WI38 (cell line): Measurements from ENCODE around the gene HSPA9.

Source experiments
- H3K4me3 ChIP-seq: 2 replicates; pipeline ENCODE4 v1.5.1; 2011; ENCODE audit warnings: low read depth, mild to moderate bottlenecking, control low read depth, low read length
- TF ChIP-seq, protein P1 (sequence below): IDR thresholded peaks from 2 replicates; pipeline ENCODE4 v1.5.1; 2012; ENCODE audit warnings: low read depth, mild to moderate bottlenecking, control low read depth, low read length

HSPA9 gene

DNA sequence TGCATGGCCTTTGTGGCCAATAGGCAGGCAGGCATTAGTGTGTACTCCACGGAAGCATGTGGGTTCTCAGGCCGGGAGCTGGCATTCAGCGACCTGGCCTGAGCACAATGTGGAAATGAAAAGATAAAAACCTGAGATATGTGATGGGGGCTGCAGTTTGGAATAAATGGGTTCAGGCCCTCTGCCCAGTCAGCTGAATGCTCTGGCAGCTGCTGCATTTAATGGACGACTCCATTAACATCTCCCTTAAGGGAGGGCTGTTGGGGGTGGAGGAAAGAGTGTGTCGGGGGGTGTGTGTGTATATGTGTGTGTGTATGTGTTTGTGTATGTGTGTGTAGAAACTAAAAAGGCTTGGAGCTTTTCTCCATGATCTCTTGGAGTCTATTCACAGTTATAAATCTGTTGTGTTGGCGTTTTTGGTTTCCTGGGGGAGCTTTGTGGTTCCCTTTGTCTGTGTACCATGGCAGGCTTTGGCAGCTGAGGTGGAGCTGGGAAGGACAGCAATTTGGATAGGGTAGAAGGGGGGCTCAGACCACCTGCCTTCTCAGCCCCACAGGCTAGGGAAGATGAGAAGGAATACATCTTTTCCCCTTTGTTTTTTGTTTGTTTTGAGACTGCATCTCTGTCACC is 27.3 kb upstream of the HSPA9 start:
- TF ChIP-seq, protein P1, sequence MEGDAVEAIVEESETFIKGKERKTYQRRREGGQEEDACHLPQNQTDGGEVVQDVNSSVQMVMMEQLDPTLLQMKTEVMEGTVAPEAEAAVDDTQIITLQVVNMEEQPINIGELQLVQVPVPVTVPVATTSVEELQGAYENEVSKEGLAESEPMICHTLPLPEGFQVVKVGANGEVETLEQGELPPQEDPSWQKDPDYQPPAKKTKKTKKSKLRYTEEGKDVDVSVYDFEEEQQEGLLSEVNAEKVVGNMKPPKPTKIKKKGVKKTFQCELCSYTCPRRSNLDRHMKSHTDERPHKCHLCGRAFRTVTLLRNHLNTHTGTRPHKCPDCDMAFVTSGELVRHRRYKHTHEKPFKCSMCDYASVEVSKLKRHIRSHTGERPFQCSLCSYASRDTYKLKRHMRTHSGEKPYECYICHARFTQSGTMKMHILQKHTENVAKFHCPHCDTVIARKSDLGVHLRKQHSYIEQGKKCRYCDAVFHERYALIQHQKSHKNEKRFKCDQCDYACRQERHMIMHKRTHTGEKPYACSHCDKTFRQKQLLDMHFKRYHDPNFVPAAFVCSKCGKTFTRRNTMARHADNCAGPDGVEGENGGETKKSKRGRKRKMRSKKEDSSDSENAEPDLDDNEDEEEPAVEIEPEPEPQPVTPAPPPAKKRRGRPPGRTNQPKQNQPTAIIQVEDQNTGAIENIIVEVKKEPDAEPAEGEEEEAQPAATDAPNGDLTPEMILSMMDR, result no peak
- H3K4me3 ChIP-seq, result no peak overlapping the region

DNA sequence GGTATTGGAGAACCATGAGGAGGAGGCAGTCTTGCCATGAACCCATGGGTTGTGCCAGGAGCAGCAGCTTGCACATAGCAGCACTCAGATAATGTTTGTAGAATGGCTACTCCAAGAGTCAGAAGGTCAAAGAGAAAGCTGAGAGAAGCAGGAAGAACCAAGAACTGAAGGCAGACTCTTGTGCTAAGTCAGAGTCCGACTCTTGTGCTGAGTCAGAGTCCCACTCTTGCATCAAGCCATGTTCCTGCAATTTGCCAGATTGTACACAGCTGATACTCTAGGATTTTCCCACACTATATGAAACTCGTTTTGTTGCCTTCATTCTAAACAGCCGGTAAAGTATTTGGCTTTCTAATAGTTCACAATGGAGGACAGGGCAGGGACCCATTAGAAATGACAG is 26.2 kb upstream of the HSPA9 start:
- no peak overlapping the region for H3K4me3 ChIP-seq
- TF ChIP-seq, protein P1, result no peak

DNA sequence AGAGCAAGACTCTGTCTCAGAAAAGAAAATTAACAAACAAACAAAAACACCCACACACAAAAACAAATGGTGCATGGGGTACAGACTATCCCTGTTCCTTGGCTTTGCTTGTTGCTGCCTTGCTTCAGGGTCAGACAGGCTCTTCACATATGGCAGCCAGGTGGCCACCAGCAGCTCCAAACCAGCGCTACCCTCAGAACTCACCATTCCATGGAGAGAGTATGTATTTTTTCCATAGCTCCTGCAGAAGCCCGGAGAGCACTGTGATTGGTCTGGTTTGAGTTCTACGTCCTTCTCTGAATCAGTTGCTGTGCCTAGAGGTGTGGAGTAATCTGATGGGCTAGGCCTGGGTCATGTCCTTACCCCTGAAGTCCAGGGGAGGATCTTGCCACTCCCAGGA is 25.2 kb upstream of the HSPA9 start:
- TF ChIP-seq, protein P1, result no peak
- H3K4me3 ChIP-seq, result no peak overlapping the region

DNA sequence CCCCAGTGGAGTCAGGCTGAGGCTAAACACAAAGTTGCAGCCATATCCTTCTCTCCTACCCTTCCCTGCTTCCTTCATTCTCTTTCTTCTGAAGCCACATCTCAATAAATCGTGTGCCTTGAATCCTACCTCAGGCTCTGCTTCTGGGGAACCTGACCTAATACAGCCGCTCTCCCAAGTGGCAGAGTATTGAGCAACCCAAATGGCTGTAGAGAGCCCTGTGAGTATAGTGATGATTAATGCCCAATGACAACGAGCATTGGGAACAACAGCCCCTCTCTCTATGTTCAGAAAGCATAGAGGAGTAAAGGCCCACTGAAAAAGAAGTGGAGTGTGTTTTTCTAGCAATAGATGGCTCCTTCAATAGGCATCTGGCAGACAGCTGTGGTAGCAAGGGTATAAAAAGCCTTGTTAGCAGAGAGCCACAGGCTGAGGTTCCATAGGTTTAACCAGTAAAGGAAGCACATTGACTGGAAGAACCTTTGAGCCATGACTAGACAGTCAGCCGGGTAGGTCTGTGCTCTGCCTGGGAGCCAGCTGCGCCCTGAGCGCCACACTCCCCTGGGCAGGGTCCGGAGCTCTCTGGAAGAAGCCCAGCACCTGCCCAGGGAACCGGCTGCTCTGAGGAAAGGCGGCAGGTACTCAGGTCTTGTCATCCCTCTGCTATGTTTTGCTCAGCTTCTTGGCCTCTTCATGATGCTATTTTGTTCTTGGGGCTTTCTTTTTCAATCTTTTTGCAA is 22.6 kb upstream of the HSPA9 start:
- no peak overlapping the region for H3K4me3 ChIP-seq
- TF ChIP-seq, protein P1, result no peak

DNA sequence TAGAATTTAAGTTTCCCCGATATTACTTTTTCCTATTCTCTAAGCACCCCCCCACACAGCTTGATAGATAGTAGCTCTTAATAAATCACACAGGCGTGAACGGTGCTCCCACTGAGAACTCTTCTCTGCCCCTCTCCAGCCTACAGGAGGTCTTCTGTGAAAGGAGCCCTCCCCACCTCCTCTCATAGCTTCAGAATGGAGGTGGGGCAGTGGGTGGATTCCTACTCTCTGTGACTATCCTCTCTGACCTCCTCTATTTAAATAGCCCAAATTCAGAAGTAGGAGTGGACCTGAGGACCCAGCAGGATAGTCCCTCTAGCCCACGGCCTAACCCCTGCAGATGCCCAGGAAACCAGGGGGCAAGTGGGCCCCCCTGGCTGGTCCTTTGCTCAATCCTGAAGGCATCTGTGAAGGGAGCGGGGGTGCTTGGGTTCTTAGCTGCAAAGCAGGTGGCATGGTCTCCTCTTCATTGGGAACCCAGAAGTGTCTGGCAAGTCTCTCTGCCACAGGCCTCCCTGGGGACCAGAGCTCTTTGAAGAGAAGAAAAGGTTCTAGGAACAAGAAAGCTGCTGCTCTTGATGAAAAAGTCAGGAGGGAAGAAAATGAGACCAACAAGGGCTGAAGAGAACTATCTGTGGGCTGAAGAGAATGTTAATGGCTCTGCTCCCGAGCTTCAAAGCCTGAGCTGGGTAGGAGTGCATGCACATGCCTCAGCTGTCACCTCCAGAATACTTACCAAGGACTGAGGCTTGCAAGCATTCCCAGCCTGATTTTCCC is 21.1 kb upstream of the HSPA9 start:
- TF ChIP-seq, protein P1, result no peak

DNA sequence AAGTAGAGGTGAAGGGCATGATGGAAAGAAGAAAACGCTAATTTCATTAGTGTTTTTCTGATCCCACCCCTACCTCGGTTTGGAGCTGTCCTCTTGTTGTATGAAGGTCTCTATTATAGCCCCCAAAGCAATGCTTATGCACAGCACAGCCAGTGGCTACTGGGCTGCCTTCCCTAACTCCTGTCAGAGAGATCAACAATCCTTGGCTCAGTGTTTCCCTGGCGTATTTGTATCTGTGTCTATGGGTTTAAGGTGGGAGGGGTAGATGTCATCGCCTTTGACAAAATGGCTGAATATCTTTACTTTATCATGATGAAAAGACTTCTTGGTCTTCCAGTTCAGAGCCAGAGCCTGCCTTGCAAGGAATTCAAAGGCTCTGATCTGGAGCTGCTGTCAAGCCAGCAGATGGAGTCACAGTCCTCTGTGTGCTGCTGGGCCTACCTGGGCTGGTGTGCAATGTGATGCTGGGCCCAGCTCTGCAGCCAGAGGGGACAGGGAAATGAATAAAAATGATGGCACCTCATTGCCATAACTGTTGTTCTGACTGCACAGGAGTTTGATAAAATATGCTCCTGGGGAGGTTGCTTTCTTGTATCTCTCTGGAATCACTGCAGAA is 20.1 kb upstream of the HSPA9 start:
- H3K4me3 ChIP-seq, result no peak overlapping the region
- TF ChIP-seq, protein P1, result no peak

More for the DNA sequence above, 21.1 kb upstream of the HSPA9 start:
- no peak overlapping the region for H3K4me3 ChIP-seq
